ENCODE results near the gene CD79A.

CD79A gene

DNA sequence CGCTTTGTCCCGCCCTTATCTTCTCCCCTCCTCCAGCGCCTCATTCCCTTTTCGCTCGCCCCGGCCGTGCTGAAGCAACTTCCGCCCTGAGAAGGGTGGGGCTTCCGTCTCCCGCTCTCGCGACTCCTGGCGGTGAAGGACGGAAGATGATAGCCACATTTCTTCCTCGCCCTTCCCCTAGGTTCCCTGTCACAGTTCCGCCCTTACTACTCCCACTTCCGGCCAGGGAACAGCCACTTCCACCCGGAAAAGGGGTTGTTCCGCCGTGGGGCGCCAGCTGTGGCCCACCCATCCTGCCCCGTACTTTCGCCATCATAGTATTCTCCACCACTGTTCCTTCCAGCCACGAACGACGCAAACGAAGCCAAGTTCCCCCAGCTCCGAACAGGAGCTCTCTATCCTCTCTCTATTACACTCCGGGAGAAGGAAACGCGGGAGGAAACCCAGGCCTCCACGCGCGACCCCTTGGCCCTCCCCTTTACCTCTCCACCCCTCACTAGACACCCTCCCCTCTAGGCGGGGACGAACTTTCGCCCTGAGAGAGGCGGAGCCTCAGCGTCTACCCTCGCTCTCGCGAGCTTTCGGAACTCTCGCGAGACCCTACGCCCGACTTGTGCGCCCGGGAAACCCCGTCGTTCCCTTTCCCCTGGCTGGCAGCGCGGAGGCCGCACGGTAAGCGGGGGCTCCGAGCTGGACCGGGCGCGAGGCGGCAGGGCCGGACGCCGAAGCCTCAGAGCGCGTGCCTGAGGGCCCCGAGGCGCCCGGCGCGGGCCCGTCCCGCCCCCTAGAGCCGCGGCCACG, 17.3 kb upstream of the CD79A start, which contains the start of gene RPS19:
Gene RPS19, plus strand, starts transcription at position 638 of the 801 bp plus-strand sequence. CDS start 520 bp downstream, outside the sequence.
- peak; percentile 98 to 99 for DNase-seq (ENCODE audit: low read depth in 1 of 2, low spot score in 1 of 2)
- Histone ChIP-seq H3K4me3 (replicated peaks; ENCODE audit: insufficient read depth, low read length) (peak within 1 kb of the TSS; percentile 87), H3K27me3 (ENCODE audit: insufficient read depth, poor library complexity, severe bottlenecking) (no peaks in the 10 kb centered on the region), H3K27ac (replicated peaks) (peak within 1 kb of the TSS; percentile 92)
- TF ChIP-seq GABPA (IDR thresholded peaks at IDR 0.05; ENCODE audit: low read depth) (peak; percentile 87), SPI1 (IDR thresholded peaks at IDR 0.05; ENCODE audit: borderline replicate concordance, low read depth) (peak; percentile 91), POLR2AphosphoS5 (IDR thresholded peaks at IDR 0.05; ENCODE audit: low read depth) (peak; percentile 94)
- TF ChIP-seq, protein P1, sequence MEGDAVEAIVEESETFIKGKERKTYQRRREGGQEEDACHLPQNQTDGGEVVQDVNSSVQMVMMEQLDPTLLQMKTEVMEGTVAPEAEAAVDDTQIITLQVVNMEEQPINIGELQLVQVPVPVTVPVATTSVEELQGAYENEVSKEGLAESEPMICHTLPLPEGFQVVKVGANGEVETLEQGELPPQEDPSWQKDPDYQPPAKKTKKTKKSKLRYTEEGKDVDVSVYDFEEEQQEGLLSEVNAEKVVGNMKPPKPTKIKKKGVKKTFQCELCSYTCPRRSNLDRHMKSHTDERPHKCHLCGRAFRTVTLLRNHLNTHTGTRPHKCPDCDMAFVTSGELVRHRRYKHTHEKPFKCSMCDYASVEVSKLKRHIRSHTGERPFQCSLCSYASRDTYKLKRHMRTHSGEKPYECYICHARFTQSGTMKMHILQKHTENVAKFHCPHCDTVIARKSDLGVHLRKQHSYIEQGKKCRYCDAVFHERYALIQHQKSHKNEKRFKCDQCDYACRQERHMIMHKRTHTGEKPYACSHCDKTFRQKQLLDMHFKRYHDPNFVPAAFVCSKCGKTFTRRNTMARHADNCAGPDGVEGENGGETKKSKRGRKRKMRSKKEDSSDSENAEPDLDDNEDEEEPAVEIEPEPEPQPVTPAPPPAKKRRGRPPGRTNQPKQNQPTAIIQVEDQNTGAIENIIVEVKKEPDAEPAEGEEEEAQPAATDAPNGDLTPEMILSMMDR (IDR thresholded peaks at IDR 0.05; ENCODE audit: insufficient read depth, low read length), result peak; percentile 44
- TF ChIP-seq, protein P2, sequence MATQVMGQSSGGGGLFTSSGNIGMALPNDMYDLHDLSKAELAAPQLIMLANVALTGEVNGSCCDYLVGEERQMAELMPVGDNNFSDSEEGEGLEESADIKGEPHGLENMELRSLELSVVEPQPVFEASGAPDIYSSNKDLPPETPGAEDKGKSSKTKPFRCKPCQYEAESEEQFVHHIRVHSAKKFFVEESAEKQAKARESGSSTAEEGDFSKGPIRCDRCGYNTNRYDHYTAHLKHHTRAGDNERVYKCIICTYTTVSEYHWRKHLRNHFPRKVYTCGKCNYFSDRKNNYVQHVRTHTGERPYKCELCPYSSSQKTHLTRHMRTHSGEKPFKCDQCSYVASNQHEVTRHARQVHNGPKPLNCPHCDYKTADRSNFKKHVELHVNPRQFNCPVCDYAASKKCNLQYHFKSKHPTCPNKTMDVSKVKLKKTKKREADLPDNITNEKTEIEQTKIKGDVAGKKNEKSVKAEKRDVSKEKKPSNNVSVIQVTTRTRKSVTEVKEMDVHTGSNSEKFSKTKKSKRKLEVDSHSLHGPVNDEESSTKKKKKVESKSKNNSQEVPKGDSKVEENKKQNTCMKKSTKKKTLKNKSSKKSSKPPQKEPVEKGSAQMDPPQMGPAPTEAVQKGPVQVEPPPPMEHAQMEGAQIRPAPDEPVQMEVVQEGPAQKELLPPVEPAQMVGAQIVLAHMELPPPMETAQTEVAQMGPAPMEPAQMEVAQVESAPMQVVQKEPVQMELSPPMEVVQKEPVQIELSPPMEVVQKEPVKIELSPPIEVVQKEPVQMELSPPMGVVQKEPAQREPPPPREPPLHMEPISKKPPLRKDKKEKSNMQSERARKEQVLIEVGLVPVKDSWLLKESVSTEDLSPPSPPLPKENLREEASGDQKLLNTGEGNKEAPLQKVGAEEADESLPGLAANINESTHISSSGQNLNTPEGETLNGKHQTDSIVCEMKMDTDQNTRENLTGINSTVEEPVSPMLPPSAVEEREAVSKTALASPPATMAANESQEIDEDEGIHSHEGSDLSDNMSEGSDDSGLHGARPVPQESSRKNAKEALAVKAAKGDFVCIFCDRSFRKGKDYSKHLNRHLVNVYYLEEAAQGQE (IDR thresholded peaks at IDR 0.05; ENCODE audit: insufficient replicate concordance, low read depth), result peak; percentile 61

DNA sequence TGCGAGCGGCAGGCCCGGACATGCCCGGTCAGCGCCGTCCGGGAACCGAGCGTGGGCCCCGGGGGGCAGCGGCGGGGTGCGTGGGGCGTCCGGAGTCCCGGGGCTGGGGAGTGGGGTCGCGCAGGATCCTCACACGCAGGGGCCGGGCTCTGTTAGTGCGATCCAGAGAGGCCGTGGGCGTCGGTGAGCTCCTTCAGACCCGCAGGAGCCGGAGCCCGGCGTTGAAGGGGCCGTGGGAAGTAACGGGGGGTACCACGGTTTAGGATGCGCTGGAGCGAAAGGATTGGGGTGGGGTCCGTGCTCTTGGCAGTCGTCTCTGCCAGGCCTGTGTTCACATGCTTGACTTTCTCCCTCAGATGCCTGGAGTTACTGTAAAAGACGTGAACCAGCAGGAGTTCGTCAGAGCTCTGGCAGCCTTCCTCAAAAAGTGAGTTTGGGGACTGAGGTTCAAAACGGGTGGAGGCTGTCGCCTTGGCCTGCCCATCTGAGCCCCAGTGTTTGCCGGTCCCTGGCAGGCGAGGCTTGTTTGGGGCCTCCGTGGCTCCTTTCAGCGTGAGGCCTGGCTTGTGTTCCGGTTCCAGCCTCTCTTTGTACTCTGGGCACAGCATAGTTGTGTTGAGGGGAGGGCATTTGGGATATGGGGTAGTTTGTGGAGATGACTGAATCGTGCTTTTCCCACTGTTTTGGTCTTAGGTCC, 16.5 kb upstream of the CD79A start:
- no peaks in the 10 kb centered on the region for H3K27me3 ChIP-seq (ENCODE audit: insufficient read depth, poor library complexity, severe bottlenecking)
- H3K4me3 ChIP-seq (replicated peaks; ENCODE audit: insufficient read depth, low read length), result peak overlapping the region; percentile 87
- H3K27ac ChIP-seq (replicated peaks), result peak overlapping the region; percentile 92
- no peak for TF ChIP-seq GABPA (IDR thresholded peaks at IDR 0.05; ENCODE audit: low read depth)
- DNase-seq (ENCODE audit: low read depth in 1 of 2, low spot score in 1 of 2), result peak in 1 of 2 experiments; percentile 65

DNA sequence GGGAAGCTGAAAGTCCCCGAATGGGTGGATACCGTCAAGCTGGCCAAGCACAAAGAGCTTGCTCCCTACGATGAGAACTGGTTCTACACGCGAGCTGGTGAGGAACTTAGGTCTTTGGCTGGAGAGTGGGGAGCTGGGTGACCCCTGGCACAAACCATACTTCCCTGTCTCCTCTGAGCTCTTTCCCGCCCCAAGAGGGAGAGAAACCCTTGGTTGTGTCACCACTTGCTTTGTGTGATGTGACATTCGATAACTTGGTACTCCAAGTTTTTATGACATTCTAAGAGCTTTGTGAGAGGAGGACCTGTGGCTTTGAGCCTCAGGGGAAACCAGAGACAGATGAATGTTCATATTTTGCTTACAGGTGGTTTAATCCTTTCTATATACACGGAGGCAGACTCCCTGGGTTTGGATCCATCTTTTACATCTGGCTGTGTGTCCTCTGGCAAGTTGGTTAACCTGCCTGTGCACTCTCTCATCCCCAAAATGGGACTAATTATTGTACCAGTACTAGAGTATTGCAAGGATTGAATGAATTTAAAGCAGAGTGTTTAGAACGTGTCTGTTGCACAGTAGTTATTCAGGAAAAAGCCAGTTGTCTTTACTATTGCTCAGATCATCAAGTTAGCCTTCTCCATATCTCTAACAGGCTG, 15.8 kb upstream of the CD79A start:
- Histone ChIP-seq H3K27ac (replicated peaks) (peak overlapping the region; percentile 92), H3K4me3 (replicated peaks; ENCODE audit: insufficient read depth, low read length) (peak overlapping the region; percentile 87), H3K27me3 (ENCODE audit: insufficient read depth, poor library complexity, severe bottlenecking) (no peaks in the 10 kb centered on the region)
- DNase-seq (ENCODE audit: low read depth in 1 of 2, low spot score in 1 of 2), result peak; percentile 55 to 58
- TF ChIP-seq POLR2AphosphoS5 (IDR thresholded peaks at IDR 0.05; ENCODE audit: low read depth), result no peak; the same call in 1 of the 2 replicates
- TF ChIP-seq SPI1 (IDR thresholded peaks at IDR 0.05; ENCODE audit: borderline replicate concordance, low read depth), result peak; percentile 5; the same call in 1 of the 2 replicates

DNA sequence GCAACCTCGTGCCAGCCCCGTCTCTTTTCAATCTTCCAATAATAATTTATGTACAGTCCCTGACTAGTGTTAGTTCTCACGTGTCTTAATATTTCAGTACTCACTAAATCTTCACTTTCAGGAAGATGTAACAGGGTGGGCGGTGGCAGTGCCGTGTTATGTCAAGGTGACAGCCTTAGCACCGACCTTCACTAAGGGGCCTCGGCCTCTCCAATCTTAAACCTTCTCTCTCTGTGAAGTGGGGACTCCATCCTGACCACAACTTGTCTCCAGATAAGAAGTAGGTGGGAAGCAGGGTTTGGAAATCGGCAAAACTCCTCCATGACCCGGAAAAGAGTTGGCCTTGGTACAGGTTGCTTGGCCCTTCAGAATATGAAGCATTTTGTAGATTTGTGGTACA, 15.2 kb upstream of the CD79A start:
- H3K27ac ChIP-seq (replicated peaks), result peak overlapping the region; percentile 92
- H3K4me3 ChIP-seq (replicated peaks; ENCODE audit: insufficient read depth, low read length), result peak overlapping the region; percentile 87
- TF ChIP-seq GABPA (IDR thresholded peaks at IDR 0.05; ENCODE audit: low read depth) (no peak), POLR2AphosphoS5 (IDR thresholded peaks at IDR 0.05; ENCODE audit: low read depth) (no peak), SPI1 (IDR thresholded peaks at IDR 0.05; ENCODE audit: borderline replicate concordance, low read depth) (no peak)
- TF ChIP-seq, protein P2 (IDR thresholded peaks at IDR 0.05; ENCODE audit: insufficient replicate concordance, low read depth), result no peak
- TF ChIP-seq, protein P1 (IDR thresholded peaks at IDR 0.05; ENCODE audit: insufficient read depth, low read length), result no peak

More for the DNA sequence above, 15.2 kb upstream of the CD79A start:
- no peak for DNase-seq (ENCODE audit: low read depth in 1 of 2, low spot score in 1 of 2)
- no peaks in the 10 kb centered on the region for H3K27me3 ChIP-seq (ENCODE audit: insufficient read depth, poor library complexity, severe bottlenecking)

Measured in HL-60 (cell line).